Kidney (tissue), 14 donors: ENCODE data around the gene PRR14L. TPM values are rescaled to one million over a fixed set of nuclear protein-coding genes. Genes with fewer than 3 reads are reported as not detected.
"Not testable (repeated sequence)": the region's sequence is repeated elsewhere in the genome, so short reads cannot be mapped to it uniquely, and the experiment has no call there.

Experiments
- DNase-seq, 5 donors: peaks; one replicate each; pipeline ENCODE4 v3.0.0-alpha.2; 2013 to 2020
- FAIRE-seq: peaks from 2 replicates; lab custom pipeline; 2012; peaks lifted over from hg19 to GRCh38; lab: Jason Lieb, UNC
- H3K27ac ChIP-seq, 2 donors: one replicate each; pipeline ENCODE4 v1.7.0; 2013; ENCODE audit warnings: low read depth in 2 of 2, low read length in 2 of 2, inconsistent platforms in 1 of 2
- H3K27me3 ChIP-seq: one replicate; pipeline ENCODE4 v1.7.1; 2013; ENCODE audit warnings: low read length, inconsistent platforms; ENCODE audit not compliant: control insufficient read depth, insufficient read depth
- H3K36me3 ChIP-seq, 3 donors: one replicate each; pipeline versions ENCODE4 v1.7.0 to v1.7.1; 2013; ENCODE audit warnings: low read length in 3 of 3, control low read depth in 1 of 3, inconsistent platforms in 1 of 3; ENCODE audit not compliant: insufficient read depth in 3 of 3, control insufficient read depth in 2 of 3
- H3K4me1 ChIP-seq, 3 donors: one replicate each; pipeline versions ENCODE4 v1.7.0 to v1.7.1; 2013; ENCODE audit warnings: low read length in 3 of 3, inconsistent platforms in 1 of 3, low read depth in 1 of 3; ENCODE audit not compliant: control insufficient read depth in 2 of 3, insufficient read depth in 2 of 3
- H3K4me3 ChIP-seq, 3 donors: one replicate each; pipeline versions ENCODE4 v1.7.0 to v1.8.1; 2013; ENCODE audit warnings: low read length in 3 of 3, control low read depth in 1 of 3, inconsistent platforms in 1 of 3
- H3K9ac ChIP-seq, 3 donors: one replicate each; pipeline versions ENCODE4 v1.7.0 to v1.7.1; 2013; ENCODE audit warnings: low read length in 3 of 3, control low read depth in 1 of 3, inconsistent platforms in 1 of 3
- H3K9me3 ChIP-seq, 3 donors: one replicate each; pipeline versions ENCODE4 v1.7.0 to v1.7.1; 2013; ENCODE audit warnings: low read length in 3 of 3, control low read depth in 1 of 3, inconsistent platforms in 1 of 3; ENCODE audit not compliant: control insufficient read depth in 2 of 3, insufficient read depth in 1 of 3
- intact Hi-C: fragments of 100-400 bp; cut with DNase I; formaldehyde crosslinking; loops from one replicate; pipeline ENCODE4 v1.11.1; 2022
- polyA plus RNA-seq: library from polyadenylated mRNA; stranded (reverse); fragments of 350-450 nt; fragmentation: Illumina TruSeq; extraction: RNeasy Lipid Tissue Mini Kit (QIAGEN cat#74804); gene quantifications from one replicate; pipeline ENCODE4 v1.2.3, GENCODE V29; 2014; ENCODE audit warnings: low read depth, low replicate concordance; ENCODE audit not compliant: insufficient read depth
- total RNA-seq: library from RNA; stranded (reverse); fragmentation: NEBNext Ultra II Directional; extraction: Animal tissue kit (Norgen Biotek cat#: 25700); gene quantifications from one replicate; pipeline ENCODE4 v1.2.1, GENCODE V29; 2021
- TF ChIP-seq, protein P1 (sequence below): IDR thresholded peaks from 3 replicates; pipeline ENCODE4 v1.5.1; 2012; ENCODE audit warnings: mild to moderate bottlenecking, moderate library complexity, borderline replicate concordance; ENCODE audit not compliant: insufficient read depth; ENCODE audit errors: extremely low read depth
- donor health status: control.
- donor health status: control.
- donor health status: control.
- donor health status: control.
- donor health status: control.
- donor health status: DM: yes; HTN: yes; CAD: no.
- donor health status: Normal renal cell carcinoma (clear cell type).

PRR14L gene
- total and polyA plus RNA-seq, 2 donors from 2014 or later = 5.1 to 45.3 TPM

DNA sequence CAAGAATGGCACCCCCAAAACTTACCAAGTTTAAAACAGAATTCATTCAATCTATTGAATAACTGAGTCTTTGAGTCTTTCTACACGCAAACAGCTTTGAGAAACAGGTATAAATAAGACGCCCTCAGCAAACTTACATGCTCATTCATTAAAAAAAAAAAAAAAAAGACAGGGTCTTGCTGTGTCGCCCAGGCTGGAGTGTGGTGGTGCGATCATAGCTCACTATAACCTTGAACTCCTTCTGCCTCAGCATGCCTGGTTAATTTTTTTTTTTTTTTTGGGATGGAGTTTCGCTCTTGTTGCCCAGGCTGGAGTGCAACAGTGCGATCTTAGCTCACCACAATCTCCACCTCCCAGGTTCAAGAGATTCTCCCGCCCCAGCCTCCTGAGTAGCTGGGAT is 6.1 kb downstream of the PRR14L start:
- H3K27me3 ChIP-seq = no peaks in the 10 kb centered on the region
- no peak overlapping the region for H3K9ac ChIP-seq
- FAIRE-seq (no peak), DNase-seq (no peak)
- TF ChIP-seq, protein P1, sequence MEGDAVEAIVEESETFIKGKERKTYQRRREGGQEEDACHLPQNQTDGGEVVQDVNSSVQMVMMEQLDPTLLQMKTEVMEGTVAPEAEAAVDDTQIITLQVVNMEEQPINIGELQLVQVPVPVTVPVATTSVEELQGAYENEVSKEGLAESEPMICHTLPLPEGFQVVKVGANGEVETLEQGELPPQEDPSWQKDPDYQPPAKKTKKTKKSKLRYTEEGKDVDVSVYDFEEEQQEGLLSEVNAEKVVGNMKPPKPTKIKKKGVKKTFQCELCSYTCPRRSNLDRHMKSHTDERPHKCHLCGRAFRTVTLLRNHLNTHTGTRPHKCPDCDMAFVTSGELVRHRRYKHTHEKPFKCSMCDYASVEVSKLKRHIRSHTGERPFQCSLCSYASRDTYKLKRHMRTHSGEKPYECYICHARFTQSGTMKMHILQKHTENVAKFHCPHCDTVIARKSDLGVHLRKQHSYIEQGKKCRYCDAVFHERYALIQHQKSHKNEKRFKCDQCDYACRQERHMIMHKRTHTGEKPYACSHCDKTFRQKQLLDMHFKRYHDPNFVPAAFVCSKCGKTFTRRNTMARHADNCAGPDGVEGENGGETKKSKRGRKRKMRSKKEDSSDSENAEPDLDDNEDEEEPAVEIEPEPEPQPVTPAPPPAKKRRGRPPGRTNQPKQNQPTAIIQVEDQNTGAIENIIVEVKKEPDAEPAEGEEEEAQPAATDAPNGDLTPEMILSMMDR = no peak
- intact Hi-C loops = no loop called here
- H3K4me1 ChIP-seq = peaks cover 0 to 6% (median 2%) of the 10 kb centered on the region in 3 donors
- H3K36me3 ChIP-seq = no peaks in the 10 kb centered on the region
- H3K9me3 ChIP-seq = no peaks in the 10 kb centered on the region
- no peak overlapping the region for H3K4me3 ChIP-seq
- no peak overlapping the region for H3K27ac ChIP-seq

DNA sequence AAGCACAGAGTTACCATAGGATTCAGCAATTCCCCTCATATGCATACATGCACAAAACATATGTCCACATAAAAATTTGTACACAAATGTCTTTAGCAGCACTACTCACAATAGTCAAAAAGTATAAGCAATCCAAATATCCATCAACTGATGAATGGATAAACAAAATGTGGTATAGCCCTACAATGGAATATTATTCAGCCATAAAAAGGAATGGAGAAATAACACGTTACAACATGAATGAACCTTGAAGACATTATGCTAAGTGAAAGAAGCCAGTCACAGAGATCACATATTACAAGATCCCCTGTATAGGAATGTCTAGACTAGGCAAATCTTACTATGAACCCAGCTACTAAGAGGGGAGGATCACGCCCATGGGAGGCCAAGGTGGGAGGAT is 7.2 kb downstream of the PRR14L start:
- no peak overlapping the region for H3K27ac ChIP-seq
- H3K9me3 ChIP-seq = no peaks in the 10 kb centered on the region
- DNase-seq (no peak), FAIRE-seq (no peak)
- H3K36me3 ChIP-seq = no peaks in the 10 kb centered on the region
- H3K9ac ChIP-seq = no peak overlapping the region
- intact Hi-C loops = no loop called here
- no peak overlapping the region for H3K4me3 ChIP-seq
- TF ChIP-seq, protein P1 = no peak
- H3K4me1 ChIP-seq = peaks cover 0 to 6% (median 0%) of the 10 kb centered on the region in 3 donors
- H3K27me3 ChIP-seq = no peaks in the 10 kb centered on the region

DNA sequence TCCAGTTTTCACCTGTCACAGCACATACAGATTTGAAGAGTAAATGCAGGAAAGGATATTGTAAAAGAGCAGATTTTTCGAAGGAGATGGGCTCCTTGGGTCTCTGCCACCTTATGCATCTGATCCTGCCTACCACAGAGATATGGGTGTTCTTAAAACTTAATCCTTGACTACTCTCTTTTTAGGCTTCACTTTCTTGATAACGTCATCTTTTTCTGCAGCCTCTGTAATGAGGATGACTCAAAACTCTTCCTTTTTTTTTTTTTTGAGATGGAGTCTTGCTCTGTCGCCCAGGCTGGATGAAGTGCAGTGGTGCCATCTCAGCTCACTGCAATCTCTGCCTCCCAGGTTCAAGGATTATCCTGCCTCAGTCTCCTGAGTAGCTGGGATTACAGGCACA is 7.8 kb downstream of the PRR14L start:
- Histone ChIP-seq H3K27ac (no peak overlapping the region), H3K9ac (no peak overlapping the region), H3K9me3 (no peaks in the 10 kb centered on the region), H3K4me3 (no peak overlapping the region), H3K36me3 (no peaks in the 10 kb centered on the region), H3K4me1 (peaks cover 0 to 6% (median 0%) of the 10 kb centered on the region in 3 donors), H3K27me3 (no peaks in the 10 kb centered on the region)
- FAIRE-seq (no peak), DNase-seq (no peak)
- intact Hi-C loops = no loop called here
- TF ChIP-seq, protein P1 = no peak

DNA sequence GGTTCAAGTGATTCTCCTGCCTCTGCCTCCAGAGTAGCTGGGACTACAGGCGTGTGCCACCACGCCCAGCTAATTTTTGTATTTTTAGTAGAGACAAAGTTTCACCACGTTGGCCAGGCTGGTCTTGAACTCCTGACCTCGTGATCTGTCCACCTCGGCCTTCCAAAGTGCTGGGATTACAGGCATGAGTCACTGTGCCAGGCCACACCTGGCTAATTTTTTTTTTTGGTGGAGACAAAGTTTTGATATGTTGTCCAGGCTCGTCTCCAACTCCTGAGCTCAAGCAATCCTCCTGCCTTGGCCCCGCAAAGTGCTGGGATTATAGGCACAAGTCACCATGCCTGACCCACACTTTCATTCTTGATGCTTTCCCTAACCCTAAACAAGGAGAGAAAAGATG is 9.6 kb downstream of the PRR14L start:
- intact Hi-C loops, H3K9me3 ChIP-seq, DNase-seq, FAIRE-seq, H3K36me3 ChIP-seq, H3K9ac ChIP-seq, H3K4me1 ChIP-seq, H3K27ac ChIP-seq, H3K4me3 ChIP-seq, H3K27me3 ChIP-seq: not testable (repeated sequence)
